Breast epithelium (tissue), 3 donors: ENCODE measurements around the gene KRTAP5-1.

Source experiments
- POLR2AphosphoS5 ChIP-seq, 3 donors: sonication (generic); formaldehyde crosslinking; IDR thresholded peaks; one replicate each; pipeline ENCODE4 v1.6.1; 2017; ENCODE audit warnings: antibody characterized with exemption in 3 of 3
- TF ChIP-seq, protein P1 (sequence below), 3 donors: fragments of 450-650 bp; IDR thresholded peaks; one replicate each; pipeline ENCODE4 v1.5.1; 2016 to 2017; ENCODE audit warnings: antibody characterized with exemption in 3 of 3, mild to moderate bottlenecking in 3 of 3, moderate library complexity in 3 of 3

DNA sequence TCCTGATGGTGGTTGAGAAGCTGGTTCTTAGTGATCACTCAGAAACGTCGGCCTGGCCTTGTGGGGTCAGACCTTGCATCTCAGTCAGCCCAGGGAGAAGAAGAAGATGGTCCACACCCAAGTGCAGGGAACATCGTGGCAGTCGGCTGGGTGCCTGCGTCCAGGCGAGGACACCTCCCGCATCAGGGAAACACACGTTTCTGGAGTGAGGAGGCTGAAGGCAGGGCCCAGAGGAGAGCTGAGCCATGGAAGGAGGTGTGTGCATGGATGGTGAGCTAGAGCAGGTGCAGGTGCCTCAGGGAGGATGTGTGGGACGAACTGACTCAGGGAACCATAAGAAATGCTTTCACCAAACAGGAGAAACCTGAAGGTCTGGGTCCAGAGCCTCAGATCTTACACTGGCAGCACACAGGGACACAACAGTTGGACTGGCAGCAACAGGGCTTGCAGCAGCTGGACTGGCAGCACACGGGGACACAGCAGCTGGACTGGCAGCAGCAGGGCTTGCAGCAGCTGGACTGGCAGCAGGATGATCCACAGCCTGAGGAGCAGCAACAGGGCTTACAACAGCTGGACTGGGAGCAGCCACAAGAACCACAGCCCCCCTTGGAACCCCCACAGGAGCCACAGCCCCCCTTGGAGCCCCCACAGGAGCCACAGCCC, 12.4 kb upstream of the KRTAP5-1 start:
- no peak for TF ChIP-seq POLR2AphosphoS5 (IDR thresholded peaks at IDR 0.05)
- TF ChIP-seq, protein P1, sequence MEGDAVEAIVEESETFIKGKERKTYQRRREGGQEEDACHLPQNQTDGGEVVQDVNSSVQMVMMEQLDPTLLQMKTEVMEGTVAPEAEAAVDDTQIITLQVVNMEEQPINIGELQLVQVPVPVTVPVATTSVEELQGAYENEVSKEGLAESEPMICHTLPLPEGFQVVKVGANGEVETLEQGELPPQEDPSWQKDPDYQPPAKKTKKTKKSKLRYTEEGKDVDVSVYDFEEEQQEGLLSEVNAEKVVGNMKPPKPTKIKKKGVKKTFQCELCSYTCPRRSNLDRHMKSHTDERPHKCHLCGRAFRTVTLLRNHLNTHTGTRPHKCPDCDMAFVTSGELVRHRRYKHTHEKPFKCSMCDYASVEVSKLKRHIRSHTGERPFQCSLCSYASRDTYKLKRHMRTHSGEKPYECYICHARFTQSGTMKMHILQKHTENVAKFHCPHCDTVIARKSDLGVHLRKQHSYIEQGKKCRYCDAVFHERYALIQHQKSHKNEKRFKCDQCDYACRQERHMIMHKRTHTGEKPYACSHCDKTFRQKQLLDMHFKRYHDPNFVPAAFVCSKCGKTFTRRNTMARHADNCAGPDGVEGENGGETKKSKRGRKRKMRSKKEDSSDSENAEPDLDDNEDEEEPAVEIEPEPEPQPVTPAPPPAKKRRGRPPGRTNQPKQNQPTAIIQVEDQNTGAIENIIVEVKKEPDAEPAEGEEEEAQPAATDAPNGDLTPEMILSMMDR (IDR thresholded peaks at IDR 0.05): no peak
